ENCODE measurements around the gene FOXO3.

The FOXO3 gene

DNA sequence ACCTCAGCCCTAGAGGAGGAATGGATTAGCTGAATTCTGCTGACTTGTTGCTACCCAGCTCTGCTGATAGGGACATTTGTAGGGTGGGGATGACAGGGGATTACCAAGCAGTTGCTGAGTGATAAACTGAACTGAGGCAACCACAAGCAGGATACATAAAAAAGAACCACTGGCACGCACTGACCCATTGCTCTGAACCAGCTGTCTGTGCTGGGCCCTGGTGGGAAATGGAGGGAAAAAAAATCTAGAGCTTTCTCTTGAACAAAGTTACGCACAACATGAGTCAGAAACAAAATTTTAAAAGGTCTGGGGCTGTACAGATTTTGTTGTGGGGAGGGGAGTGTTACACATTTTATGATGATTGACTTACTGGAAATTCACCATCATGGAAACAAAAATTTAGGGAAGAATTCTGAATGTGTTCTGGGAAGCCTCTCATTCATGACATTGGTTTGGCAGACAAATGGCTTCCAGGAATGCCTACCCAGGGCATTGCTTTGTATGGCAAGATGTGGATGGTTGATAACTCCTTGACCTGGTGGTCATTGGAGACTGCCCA is 37.7 kb downstream of the FOXO3 start:
- DNase-seq = no peak

DNA sequence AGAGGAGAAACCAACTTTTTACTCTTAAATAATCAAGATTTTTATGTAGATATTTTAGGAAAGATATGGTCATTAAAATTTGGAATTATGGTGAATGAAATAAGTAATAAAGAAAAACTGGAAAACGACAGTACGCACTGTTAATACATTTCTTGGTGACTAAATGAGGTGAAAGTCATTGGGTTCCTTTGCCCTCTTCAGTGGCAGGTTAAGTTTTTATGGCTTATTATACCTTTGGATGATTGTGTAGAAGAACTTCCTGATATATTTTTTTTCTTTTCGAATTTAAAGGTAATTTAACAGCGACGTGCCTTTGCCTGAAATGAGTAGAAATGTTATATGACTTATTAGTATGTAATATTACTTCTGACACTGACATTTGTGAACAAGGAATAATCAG is 43.4 kb downstream of the FOXO3 start:
- no peak for DNase-seq

DNA sequence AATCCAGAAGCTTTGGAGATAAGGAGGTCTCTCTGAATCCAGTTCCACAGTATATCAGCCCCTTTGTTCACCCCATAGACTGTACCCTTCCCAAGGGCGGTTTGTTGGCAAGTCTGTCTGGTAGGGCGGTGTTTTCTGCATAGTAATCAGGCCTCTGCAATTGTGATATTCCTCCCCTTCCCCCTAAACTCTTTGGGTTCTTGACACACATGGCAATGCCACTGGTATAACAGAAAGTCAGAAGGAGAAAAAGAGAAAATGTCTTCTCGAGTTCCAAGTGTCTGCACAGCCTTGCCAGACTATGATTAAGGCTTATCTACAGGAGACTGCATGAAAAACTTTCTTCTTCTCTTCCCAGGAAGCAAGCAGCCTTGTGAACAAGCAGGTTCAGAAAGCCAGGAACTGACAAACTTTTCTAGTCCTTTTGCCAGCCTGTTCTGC is 45.6 kb downstream of the FOXO3 start:
- DNase-seq = no peak

- DNase-seq = no peak
These were observed 47.9 kb downstream of the FOXO3 start for GRCh38 chr6:108608453-108609275.

- no peak for DNase-seq
These were observed 48.6 kb downstream of the FOXO3 start for GRCh38 chr6:108609276-108609769.

GRCh38 chr6:108610270-108610839 is 49.6 kb downstream of the FOXO3 start:
- DNase-seq = no peak

DNA sequence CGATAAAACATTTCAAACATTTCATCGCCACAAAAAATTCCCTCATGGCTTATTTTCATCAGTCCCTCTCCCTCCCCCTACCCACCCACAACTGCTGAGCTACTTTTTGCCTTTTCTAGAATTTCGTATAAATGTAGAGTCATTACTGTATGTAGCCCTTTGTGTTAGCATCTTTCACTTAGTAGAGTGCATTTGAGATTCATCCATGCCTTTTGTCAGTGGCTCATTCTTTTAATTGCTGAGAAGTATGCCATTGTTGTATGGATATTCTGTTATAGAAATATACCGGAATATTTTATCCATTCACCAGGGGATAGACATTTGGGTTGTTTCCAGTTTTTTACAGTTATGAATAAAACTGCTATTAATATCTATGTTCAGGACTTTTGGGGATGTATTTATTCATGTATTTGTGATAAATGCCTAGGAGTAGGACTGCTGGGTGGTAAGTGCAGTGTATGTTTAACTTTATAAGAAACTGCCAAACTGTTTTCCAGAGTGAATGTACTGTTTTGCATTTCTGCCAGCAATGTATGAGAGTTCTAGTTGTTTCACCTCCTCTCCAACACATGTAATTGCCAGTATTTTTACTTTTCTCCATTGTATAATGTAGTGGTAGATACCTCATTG is 50.4 kb downstream of the FOXO3 start:
- DNase-seq = no peak

DNA sequence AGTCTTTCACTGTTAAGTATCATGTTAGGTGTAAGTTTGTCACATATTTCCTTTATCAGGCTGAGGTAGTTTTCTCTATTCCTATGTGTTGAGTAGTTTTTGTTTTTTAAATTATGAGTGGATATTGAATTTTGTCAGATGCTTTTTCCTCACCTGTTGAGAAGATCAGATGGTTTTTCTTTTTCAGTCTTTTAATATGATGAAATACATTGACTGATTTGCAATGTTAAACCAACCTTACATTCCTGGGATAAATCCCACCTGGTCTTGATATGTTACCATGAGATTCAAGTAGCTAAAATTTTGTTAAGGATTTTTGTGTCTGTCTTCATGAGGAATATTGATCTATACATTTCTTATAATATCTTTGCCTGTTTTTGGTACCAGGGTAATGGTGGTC is 52.1 kb downstream of the FOXO3 start:
- no peak for DNase-seq

GRCh38 chr6:108616544-108616943 is 55.8 kb downstream of the FOXO3 start:
- DNase-seq = no peak

DNA sequence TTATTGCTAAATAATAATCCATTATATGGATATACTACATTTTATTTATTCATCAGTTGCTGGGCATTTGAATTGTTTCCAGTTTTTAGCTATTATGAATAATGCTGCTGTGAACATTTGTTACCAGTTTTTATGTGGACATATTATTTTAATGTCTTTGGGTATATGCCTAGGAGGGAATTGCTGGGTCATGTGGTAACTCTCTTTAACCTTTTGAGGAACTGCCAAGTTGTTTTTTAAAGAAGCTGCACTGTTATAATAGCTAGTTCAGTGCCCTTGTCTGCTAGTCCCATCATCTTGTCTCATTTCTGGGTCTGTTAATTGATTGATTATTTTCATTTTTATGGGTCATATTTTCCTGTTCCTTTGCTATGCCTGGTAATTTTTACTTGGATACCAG is 56.3 kb downstream of the FOXO3 start:
- DNase-seq = no peak

DNA sequence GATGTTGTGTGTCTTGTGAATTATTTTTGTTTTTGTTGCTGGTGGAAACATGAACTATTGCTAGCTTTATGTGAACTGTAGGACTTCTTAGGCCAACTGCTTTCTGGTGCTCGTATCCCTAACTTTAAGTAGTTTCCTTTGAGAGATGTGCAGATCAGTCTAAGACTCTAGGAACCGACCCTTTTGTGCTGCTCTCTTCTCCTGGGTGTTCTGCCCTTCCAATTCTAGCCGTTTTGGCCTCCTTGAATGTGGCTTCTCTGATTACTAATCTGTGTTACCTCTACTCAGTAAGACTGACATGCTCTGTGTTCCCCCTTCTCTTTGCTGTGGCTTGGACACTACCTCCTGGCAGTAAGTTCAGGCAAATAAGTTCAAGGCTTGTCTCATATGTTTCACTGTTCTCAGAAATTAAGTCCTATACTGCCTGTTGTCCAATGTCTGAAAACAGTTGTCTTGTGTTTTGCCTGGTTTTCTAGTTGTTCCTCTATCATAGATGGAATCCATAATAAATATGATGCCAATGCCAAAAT is 58.0 kb downstream of the FOXO3 start:
- DNase-seq = no peak

GRCh38 chr6:108619431-108620197 is 58.9 kb downstream of the FOXO3 start:
- no peak for DNase-seq

DNA sequence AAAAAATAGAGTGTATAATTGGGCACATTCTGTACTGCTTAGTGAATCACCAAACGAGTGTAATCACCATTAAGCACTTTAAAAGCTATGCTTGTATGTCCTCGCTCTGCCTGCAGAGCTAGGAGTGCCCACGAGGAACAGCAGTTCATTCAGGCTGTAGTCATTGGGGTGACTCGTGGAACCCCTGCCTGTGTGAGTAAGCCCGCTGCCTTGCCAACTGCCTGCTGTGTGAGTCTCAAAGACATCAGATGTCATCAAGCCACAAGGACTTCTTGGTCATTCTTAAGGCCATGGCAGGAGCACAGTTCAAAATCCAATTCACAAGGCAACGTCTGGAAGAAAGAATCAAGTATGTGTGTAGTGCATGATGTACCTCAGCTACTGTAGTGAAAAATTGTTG is 60.4 kb downstream of the FOXO3 start:
- DNase-seq = no peak

GRCh38 chr6:108622641-108623298 is 62.1 kb downstream of the FOXO3 start:
- DNase-seq = no peak

DNA sequence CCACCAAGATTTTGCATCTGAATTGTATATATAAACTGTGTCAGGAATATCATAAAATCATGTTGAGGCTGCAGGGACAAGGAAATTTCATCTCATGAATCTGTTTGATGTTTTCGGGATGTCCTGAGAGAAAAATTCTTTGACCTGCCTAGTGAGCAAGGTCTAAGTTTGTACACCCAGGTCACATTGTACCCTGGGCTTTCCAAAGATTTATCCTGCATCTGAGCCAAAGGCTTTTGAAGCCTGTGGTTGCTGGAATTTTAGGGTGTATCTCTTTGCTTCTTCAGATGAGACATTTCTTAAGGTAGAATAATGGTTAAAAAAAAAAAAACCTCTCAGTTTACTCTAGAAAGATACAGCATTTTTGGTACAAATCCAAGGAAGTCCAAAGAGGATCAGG is 63.3 kb downstream of the FOXO3 start:
- DNase-seq = no peak

- DNase-seq = no peak
These were observed 64.9 kb downstream of the FOXO3 start for GRCh38 chr6:108625581-108625980.

DNA sequence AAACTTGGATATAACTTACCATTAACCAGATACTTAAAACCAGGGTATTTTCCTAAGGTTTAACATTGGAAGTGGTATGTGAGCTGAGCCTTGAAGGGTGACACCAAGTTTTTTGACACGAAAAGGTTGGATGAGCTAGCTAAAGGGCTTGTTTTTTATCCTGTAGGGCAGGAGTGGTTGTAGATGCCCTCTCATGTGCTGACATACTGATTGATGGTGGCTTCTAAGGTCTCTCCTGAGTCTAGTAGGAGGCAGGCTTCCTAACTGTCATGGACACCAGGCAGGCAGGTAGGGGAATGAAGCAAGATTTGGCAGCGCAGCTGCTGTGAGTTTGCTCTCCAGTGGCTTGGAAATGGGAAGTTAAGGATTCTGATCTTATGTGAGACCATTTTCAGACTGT is 66.1 kb downstream of the FOXO3 start:
- DNase-seq = no peak

- DNase-seq = no peak
These were observed 67.2 kb downstream of the FOXO3 start for GRCh38 chr6:108627692-108628550.

DNA sequence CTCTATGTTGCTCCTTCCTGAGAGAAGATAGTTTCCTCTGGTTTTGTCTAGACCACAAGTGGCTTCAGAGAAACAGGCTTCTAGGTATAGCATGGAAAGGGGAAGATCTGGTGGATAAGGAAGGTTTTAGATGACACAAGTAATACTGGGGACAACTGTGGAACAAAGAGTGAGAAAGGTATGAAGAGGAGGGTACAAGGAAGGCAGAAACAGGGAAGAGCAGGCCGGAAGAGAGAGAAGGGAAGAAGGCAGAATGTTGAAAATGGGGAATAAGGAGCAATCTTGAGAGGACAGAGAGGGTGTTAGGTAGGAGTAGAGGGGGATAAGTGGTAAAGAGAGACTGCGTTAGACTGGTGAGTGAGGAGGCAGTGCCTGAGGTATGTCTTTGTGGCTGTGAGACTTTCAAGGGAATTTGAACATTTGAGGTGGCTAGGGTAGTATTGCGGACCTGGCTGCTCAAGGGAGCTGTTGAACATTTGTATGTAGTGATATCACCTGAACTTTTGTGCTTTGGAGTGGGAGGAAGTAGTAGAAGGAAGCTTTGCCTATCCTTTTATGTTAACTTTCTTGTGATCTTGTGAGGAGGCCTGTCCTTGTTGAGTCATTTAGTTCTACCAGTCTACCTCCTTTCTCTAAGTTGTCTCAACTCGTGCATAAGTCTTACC is 69.5 kb downstream of the FOXO3 start:
- no peak for DNase-seq

- no peak for DNase-seq
These were observed 71.7 kb downstream of the FOXO3 start for GRCh38 chr6:108632441-108632840.

- no peak for DNase-seq
These were observed 72.7 kb downstream of the FOXO3 start for GRCh38 chr6:108633436-108633835.

All from DMS79 treated with DMSO at 0.1 percent for 48 hours (cell line).